H1 (cell line): ENCODE measurements around the gene IGF2BP3. TPM values are rescaled to one million over a fixed set of nuclear protein-coding genes. Genes with fewer than 3 reads are reported as not detected.

Experiments
- CBX8 ChIP-seq: fragments of 300-800, 300-1000 bp; sonication (generic); IDR thresholded peaks from 2 replicates; pipeline ENCODE4 v1.7.1; 2016; ENCODE audit warnings: low read depth, low read length, borderline replicate concordance
- CEBPB ChIP-seq: IDR thresholded peaks from 2 replicates; pipeline ENCODE4 v1.6.1; 2012; ENCODE audit warnings: low read depth, low read length
- CHD2 ChIP-seq: IDR thresholded peaks from 2 replicates; pipeline ENCODE4 v1.6.1; 2012; ENCODE audit warnings: low read length, improper control_type of control experiment
- EP300 ChIP-seq, 2 experiments: IDR thresholded peaks; 1 replicate in 1 of 2; 2 replicates in 1 of 2; pipeline ENCODE4 v1.6.1; 2011 to 2012; ENCODE audit warnings: low read depth in 2 of 2, low read length in 2 of 2, mild to moderate bottlenecking in 2 of 2, borderline replicate concordance in 1 of 2, inconsistent platforms in 1 of 2, moderate library complexity in 1 of 2
- GABPA ChIP-seq: IDR thresholded peaks from 2 replicates; pipeline ENCODE4 v1.6.1; 2011; ENCODE audit warnings: mild to moderate bottlenecking, low read length, moderate library complexity, borderline replicate concordance; ENCODE audit not compliant: insufficient read depth
- JUN ChIP-seq: IDR thresholded peaks from 2 replicates; pipeline ENCODE4 v1.6.1; 2011; ENCODE audit warnings: low read depth, mild to moderate bottlenecking, improper control_type of control experiment, low read length
- JUND ChIP-seq: IDR thresholded peaks from 2 replicates; pipeline ENCODE4 v1.6.1; 2011; ENCODE audit warnings: mild to moderate bottlenecking, improper control_type of control experiment, low read length
- KDM1A ChIP-seq: fragments of 200-600, 300-600 bp; sonication (generic); IDR thresholded peaks from 2 replicates; pipeline ENCODE4 v1.7.1; 2016; ENCODE audit warnings: mild to moderate bottlenecking, low read length, borderline replicate concordance
- KDM4A ChIP-seq: IDR thresholded peaks from one replicate; pipeline ENCODE4 v1.7.1; 2012; ENCODE audit warnings: low read depth, mild to moderate bottlenecking, moderate library complexity, low read length, inconsistent platforms; ENCODE audit not compliant: severe bottlenecking
- KDM5A ChIP-seq: fragments of 200-600 bp; IDR thresholded peaks from 2 replicates; pipeline ENCODE4 v1.7.1; 2012; ENCODE audit warnings: mild to moderate bottlenecking, low read length, inconsistent platforms, mixed read lengths
- NANOG ChIP-seq: IDR thresholded peaks from 2 replicates; pipeline ENCODE4 v1.6.1; 2011; ENCODE audit warnings: low read length, low read depth, mild to moderate bottlenecking, inconsistent platforms; ENCODE audit not compliant: insufficient read depth, poor library complexity, severe bottlenecking
- PHF8 ChIP-seq: fragments of 200-600 bp; sonication (generic); conservative IDR thresholded peaks from 2 replicates; pipeline ENCODE4 v1.7.1; 2012; ENCODE audit warnings: low read depth, mild to moderate bottlenecking, inconsistent platforms, low read length, moderate library complexity
- POU5F1 ChIP-seq: IDR thresholded peaks from 2 replicates; pipeline ENCODE4 v1.6.1; 2011; ENCODE audit warnings: low read depth, mild to moderate bottlenecking, low read length, moderate library complexity
- RNF2 ChIP-seq: fragments of 200-900, 300-1000 bp; sonication (generic); IDR thresholded peaks from 2 replicates; pipeline ENCODE4 v1.7.1; 2016; ENCODE audit warnings: borderline replicate concordance, low read depth, mild to moderate bottlenecking, antibody characterized with exemption, low read length; ENCODE audit not compliant: poor library complexity, severe bottlenecking; ENCODE audit errors: missing control alignments
- RXRA ChIP-seq: IDR thresholded peaks from 2 replicates; pipeline ENCODE4 v1.6.1; 2011; ENCODE audit warnings: low read depth, mild to moderate bottlenecking, low read length, moderate library complexity; ENCODE audit not compliant: insufficient read depth
- SIX5 ChIP-seq: IDR thresholded peaks from 2 replicates; pipeline ENCODE4 v1.6.1; 2011; ENCODE audit warnings: mild to moderate bottlenecking, low read depth, low read length
- SP2 ChIP-seq: IDR thresholded peaks from 2 replicates; pipeline ENCODE4 v1.6.1; 2012; ENCODE audit warnings: mild to moderate bottlenecking, low read length, inconsistent platforms
- SP4 ChIP-seq: IDR thresholded peaks from 2 replicates; pipeline ENCODE4 v1.6.1; 2012; ENCODE audit warnings: low read length, inconsistent platforms
- TAF1 ChIP-seq: IDR thresholded peaks from 2 replicates; pipeline ENCODE4 v1.6.1; 2011; ENCODE audit warnings: mild to moderate bottlenecking, low read depth, low read length
- TAF7 ChIP-seq: optimal IDR thresholded peaks from 2 replicates; pipeline ENCODE3; 2011; ENCODE audit warnings: low read depth, mild to moderate bottlenecking, inconsistent platforms, low read length, moderate library complexity, borderline replicate concordance
- TEAD4 ChIP-seq: IDR thresholded peaks from 2 replicates; pipeline ENCODE4 v1.6.1; 2012; ENCODE audit warnings: low read depth, low read length, inconsistent platforms, mixed read lengths
- YY1 ChIP-seq: IDR thresholded peaks from 2 replicates; pipeline ENCODE4 v1.6.1; 2011; ENCODE audit warnings: low read depth, mild to moderate bottlenecking, low read length
- ZNF274 ChIP-seq: IDR thresholded peaks from 2 replicates; pipeline ENCODE4 v1.7.0; 2012; ENCODE audit warnings: low read length, borderline replicate concordance; ENCODE audit errors: extremely low read depth
- polyA plus RNA-seq, 7 experiments: library from polyadenylated mRNA; depleted of rRNA in 3 of 7; stranded (reverse) in 5 of 7; unstranded in 2 of 7; fragments of >200 nt in 5 of 7; fragments of 200-250 nt in 2 of 7; gene quantifications; 1 replicate in 5 of 7; 2 replicates in 1 of 7; 4 replicates in 1 of 7; pipeline versions ENCODE4 v1.2.1 to v1.2.3, GENCODE V29; 2011 to 2013; ENCODE audit warnings: missing spikeins in 2 of 7, mixed read lengths in 2 of 7
- total RNA-seq: library from RNA; stranded (reverse); fragmentation: NEBNext Ultra II Directional; extraction: Animal tissue kit (Norgen Biotek cat#: 25700); gene quantifications from 2 replicates; pipeline ENCODE4 v1.2.1, GENCODE V29; 2021
- TF ChIP-seq, protein P1 (sequence below): IDR thresholded peaks from 2 replicates; pipeline ENCODE4 v1.6.1; 2011; ENCODE audit warnings: low read depth, mild to moderate bottlenecking, low read length; ENCODE audit not compliant: insufficient read depth

The IGF2BP3 gene
- total and polyA plus RNA-seq, 2 of the 8 experiments (the other 6 are each of a cell fraction or from before 2014, with no cell fraction given): 66.3 to 193 TPM

DNA sequence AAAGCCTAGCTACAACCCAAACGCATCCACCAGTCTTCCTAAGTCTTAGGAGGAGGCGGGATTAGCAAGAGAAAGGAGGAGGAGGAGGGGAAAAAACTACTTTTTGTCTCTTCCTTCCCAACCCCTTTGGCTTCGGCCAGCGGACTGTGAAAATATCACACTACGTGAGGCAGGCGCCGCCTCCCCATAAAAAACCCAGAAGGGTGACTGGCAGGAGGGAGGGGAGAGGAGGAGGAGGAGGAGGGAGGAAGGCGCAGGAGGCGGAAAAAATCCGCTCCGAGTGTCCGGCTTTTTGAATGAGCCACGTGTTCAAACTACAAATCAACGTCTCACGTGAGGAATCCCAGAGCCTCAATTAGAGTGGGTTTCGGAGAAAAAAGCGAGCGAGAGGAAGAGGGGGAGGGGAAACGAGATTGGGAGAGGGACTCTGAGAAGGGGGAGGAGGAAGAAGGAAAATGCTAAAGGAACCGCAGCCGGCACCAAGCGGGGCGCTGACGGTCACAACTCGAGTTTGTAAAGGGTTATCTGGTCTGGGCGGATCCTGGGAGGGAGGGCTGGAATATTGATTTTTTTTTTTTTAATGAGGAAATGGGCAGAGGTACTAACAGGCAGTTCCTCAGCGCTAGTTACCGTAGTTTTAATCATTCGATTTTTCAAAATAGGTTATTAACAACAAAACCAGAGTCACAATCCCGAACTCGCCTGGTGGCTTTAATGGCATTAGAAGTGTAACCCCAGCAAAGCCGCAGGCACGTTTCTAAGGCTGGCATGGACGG lies at the start of gene IGF2BP3 (continued):
- TF ChIP-seq, protein P1, sequence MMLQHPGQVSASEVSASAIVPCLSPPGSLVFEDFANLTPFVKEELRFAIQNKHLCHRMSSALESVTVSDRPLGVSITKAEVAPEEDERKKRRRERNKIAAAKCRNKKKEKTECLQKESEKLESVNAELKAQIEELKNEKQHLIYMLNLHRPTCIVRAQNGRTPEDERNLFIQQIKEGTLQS: 0 out of 2 replicates have a peak, but pooled peaks have one; percentile 26
- TF ChIP-seq JUN (no peak), TAF1 (peak; percentile 82), SP2 (no peak), ZNF274 (no peak), RNF2 (no peak), KDM4A (peak; percentile 0), SP4 (peak; percentile 73; the same call in 1 of the 2 replicates), TEAD4 (no peak), CBX8 (no peak), TAF7 (peak; percentile 76), NANOG (no peak), CHD2 (peak; percentile 57), KDM5A (no peak), SIX5 (no peak), GABPA (no peak), PHF8 (no peak; the same call in 1 of the 2 replicates), JUND (no peak; the same call in 1 of the 2 replicates), EP300 (IDR thresholded peaks at IDR 0.05; ENCODE audit: borderline replicate concordance in 1 of 2, low read depth in 2 of 2, low read length in 2 of 2) (no peak), YY1 (no peak), RXRA (no peak), KDM1A (peak; percentile 26; the same call in 1 of the 2 replicates), POU5F1 (no peak), CEBPB (no peak)
